GM12878 (cell line): Measurements from ENCODE around the gene XIRP1.

Source experiments
- CREB1 ChIP-seq: IDR thresholded peaks from 2 replicates; pipeline ENCODE4 v1.6.1; 2012; ENCODE audit warnings: low read depth, mild to moderate bottlenecking, inconsistent platforms
- CREM ChIP-seq: IDR thresholded peaks from 2 replicates; pipeline ENCODE4 v1.6.1; 2014; ENCODE audit warnings: antibody characterized with exemption, low read depth
- CTCF ChIP-seq, 3 experiments: IDR thresholded peaks in 2 of 3; conservative IDR thresholded peaks in 1 of 3; 2 replicates each; pipeline ENCODE4 v1.5.1; 2011; ENCODE audit warnings: low read depth in 3 of 3, low read length in 3 of 3, mild to moderate bottlenecking in 3 of 3, control low read depth in 2 of 3, moderate library complexity in 2 of 3, inconsistent platforms in 1 of 3, mixed read lengths in 1 of 3; ENCODE audit not compliant: control insufficient read depth in 2 of 3, insufficient read depth in 1 of 3; ENCODE audit errors: extremely low read depth in 1 of 3
- EP300 ChIP-seq, 2 experiments: fragments of 150-350 bp in 1 of 2; IDR thresholded peaks; 2 replicates each; pipeline ENCODE4 v1.6.1; 2011 to 2012; ENCODE audit warnings: low read depth in 2 of 2, low read length in 2 of 2, borderline replicate concordance in 1 of 2, improper control_type of control experiment in 1 of 2, inconsistent platforms in 1 of 2; ENCODE audit not compliant: control insufficient read depth in 1 of 2
- JUNB ChIP-seq: IDR thresholded peaks from 2 replicates; pipeline ENCODE4 v1.6.1; 2016; ENCODE audit warnings: antibody characterized with exemption, mild to moderate bottlenecking
- POLR2A ChIP-seq: IDR thresholded peaks from 2 replicates; pipeline ENCODE4 v1.6.1; 2011; ENCODE audit warnings: low read depth, mild to moderate bottlenecking, low read length
- POLR2AphosphoS5 ChIP-seq: IDR thresholded peaks from 2 replicates; pipeline ENCODE4 v1.6.1; 2011; ENCODE audit warnings: mild to moderate bottlenecking, low read length, inconsistent platforms
- RAD21 ChIP-seq: IDR thresholded peaks from 2 replicates; pipeline ENCODE4 v1.6.1; 2011; ENCODE audit warnings: mild to moderate bottlenecking, low read depth, low read length, moderate library complexity; ENCODE audit not compliant: insufficient read depth
- SMAD1 ChIP-seq: fragments of 450-650 bp; IDR thresholded peaks from 2 replicates; pipeline ENCODE4 v1.6.1; 2018; ENCODE audit warnings: mild to moderate bottlenecking, low read depth; ENCODE audit not compliant: partially characterized antibody
- SUPT20H ChIP-seq: IDR thresholded peaks from 2 replicates; pipeline ENCODE4 v1.6.1; 2011; ENCODE audit warnings: low read depth, mild to moderate bottlenecking, low read length, moderate library complexity, borderline replicate concordance; ENCODE audit not compliant: control insufficient read depth
- TARDBP ChIP-seq: IDR thresholded peaks from 2 replicates; pipeline ENCODE4 v1.6.1; 2016; ENCODE audit warnings: borderline replicate concordance
- ZSCAN29 ChIP-seq: fragments of 450-650 bp; IDR thresholded peaks from 2 replicates; pipeline ENCODE4 v1.6.1; 2017; ENCODE audit warnings: mild to moderate bottlenecking, moderate library complexity

- TF ChIP-seq SMAD1 (no peak), ZSCAN29 (no peak), RAD21 (no peak), SUPT20H (no peak), EP300 (IDR thresholded peaks at IDR 0.05; ENCODE audit: borderline replicate concordance in 1 of 2, control insufficient read depth in 1 of 2, low read depth in 2 of 2, low read length in 2 of 2) (no peak), CTCF (IDR thresholded peaks at IDR 0.05 in 2 of 3, conservative IDR thresholded peaks at IDR 0.05 in 1 of 3; ENCODE audit: control insufficient read depth in 2 of 3, extremely low read depth in 1 of 3, insufficient read depth in 1 of 3, low read depth in 3 of 3, low read length in 3 of 3) (0 out of 6 replicates have a peak, but pooled peaks of 1 of the 3 experiments have one; percentile 10), POLR2A (no peak; the same call in 1 of the 2 replicates), POLR2AphosphoS5 (peak; percentile 12), CREB1 (no peak), CREM (no peak), JUNB (0 out of 2 replicates have a peak, but pooled peaks have one; percentile 10), TARDBP (no peak)
Observed at GRCh38 chr3:39148435-39149058, 43.8 kb downstream of the XIRP1 start.
